WTC11 (cell line): ENCODE results near the gene WDR89. TPM values are rescaled to one million over a fixed set of nuclear protein-coding genes. Genes with fewer than 3 reads are reported as not detected.

ENCODE experiments used
- ATAC-seq: fragments of 200-7000 bp; cut with Tn5 transposase; 2 replicates; pipeline ENCODE4 v1.10.0; 2021; ENCODE audit warnings: mild to moderate bottlenecking, moderate library complexity
- CTCF ChIA-PET: fragments of 300-600 bp; sonication (Branson Sonifier 250); formaldehyde crosslinking; loops from one replicate; lab custom pipeline; 2021; ENCODE audit warnings: antibody characterized with exemption; lab: Charles Lee
- POLR2A ChIA-PET: fragments of 350-600 bp; sonication (Branson Sonifier 250); formaldehyde crosslinking; loops from one replicate; lab custom pipeline; 2021; ENCODE audit warnings: antibody characterized with exemption; lab: Charles Lee
- DNase-seq: peaks from one replicate; pipeline ENCODE4 v3.0.0; 2021; ENCODE audit warnings: low spot score
- H3K27ac Mint-ChIP-seq: 2 replicates; pipeline ENCODE4 v1.8.0; 2021; ENCODE audit warnings: mixed read lengths
- H3K27me3 Mint-ChIP-seq: 2 replicates; pipeline ENCODE4 v1.8.0; 2021; ENCODE audit warnings: low read depth, mild to moderate bottlenecking, moderate library complexity, mixed read lengths
- H3K36me3 Mint-ChIP-seq: 2 replicates; pipeline ENCODE4 v1.8.0; 2021; ENCODE audit warnings: mixed read lengths
- H3K4me1 Mint-ChIP-seq: 2 replicates; pipeline ENCODE4 v1.8.0; 2022; ENCODE audit warnings: mixed read lengths
- H3K4me3 Mint-ChIP-seq: 2 replicates; pipeline ENCODE4 v1.8.0; 2021; ENCODE audit warnings: mild to moderate bottlenecking, moderate library complexity, mixed read lengths
- H3K9me3 Mint-ChIP-seq: 2 replicates; pipeline ENCODE4 v1.8.0; 2021; ENCODE audit warnings: mixed read lengths
- CREM ChIP-seq: sonication (generic); formaldehyde crosslinking; IDR thresholded peaks from 2 replicates; pipeline ENCODE4 v1.8.1; 2022; ENCODE audit warnings: mild to moderate bottlenecking, missing genetic modification reagents, moderate library complexity
- ELF4 ChIP-seq: sonication (generic); formaldehyde crosslinking; IDR thresholded peaks from 2 replicates; pipeline ENCODE4 v1.8.1; 2022; ENCODE audit warnings: low read depth, mild to moderate bottlenecking, moderate library complexity, missing genetic modification reagents
- ERG ChIP-seq: fragments of 250-450 bp; sonication (Bioruptor Pico); IDR thresholded peaks from 2 replicates; pipeline ENCODE4 v1.8.0; 2021; ENCODE audit warnings: mild to moderate bottlenecking
- ETV6 ChIP-seq: sonication (generic); formaldehyde crosslinking; IDR thresholded peaks from 2 replicates; pipeline ENCODE4 v1.8.1; 2022; ENCODE audit warnings: mild to moderate bottlenecking, missing genetic modification reagents
- FOXJ3 ChIP-seq: sonication (generic); formaldehyde crosslinking; IDR thresholded peaks from 2 replicates; pipeline ENCODE4 v1.9.0; 2021; ENCODE audit warnings: missing genetic modification reagents, mild to moderate bottlenecking, borderline replicate concordance
- JAZF1 ChIP-seq: fragments of 250-450 bp; sonication (Bioruptor Pico); IDR thresholded peaks from 2 replicates; pipeline ENCODE4 v1.9.0; 2021; ENCODE audit warnings: moderate library complexity, mild to moderate bottlenecking, inconsistent platforms
- NFYB ChIP-seq: sonication (generic); formaldehyde crosslinking; conservative IDR thresholded peaks from 2 replicates; pipeline ENCODE4 v1.8.0; 2022; ENCODE audit warnings: low read depth, missing genetic modification reagents
- NR2C2 ChIP-seq: sonication (generic); formaldehyde crosslinking; IDR thresholded peaks from 2 replicates; pipeline ENCODE4 v1.8.0; 2022; ENCODE audit warnings: mild to moderate bottlenecking, missing genetic modification reagents
- RELA ChIP-seq: sonication (generic); formaldehyde crosslinking; IDR thresholded peaks from 2 replicates; pipeline ENCODE4 v1.8.1; 2022; ENCODE audit warnings: missing genetic modification reagents, mild to moderate bottlenecking, borderline replicate concordance
- STAT6 ChIP-seq: sonication (generic); formaldehyde crosslinking; conservative IDR thresholded peaks from 2 replicates; pipeline ENCODE4 v1.8.1; 2023; ENCODE audit warnings: mild to moderate bottlenecking, low read depth, missing genetic modification reagents, moderate library complexity
- TEAD4 ChIP-seq: sonication (generic); formaldehyde crosslinking; IDR thresholded peaks from 2 replicates; pipeline ENCODE4 v1.8.0; 2022; ENCODE audit warnings: mild to moderate bottlenecking, missing genetic modification reagents
- ZBTB21 ChIP-seq: sonication (generic); formaldehyde crosslinking; IDR thresholded peaks from 2 replicates; pipeline ENCODE4 v1.8.1; 2023; ENCODE audit warnings: mild to moderate bottlenecking, missing genetic modification reagents, borderline replicate concordance
- ZNF121 ChIP-seq: sonication (generic); formaldehyde crosslinking; IDR thresholded peaks from 2 replicates; pipeline ENCODE4 v1.8.0; 2023; ENCODE audit warnings: missing genetic modification reagents
- ZNF263 ChIP-seq: sonication (generic); formaldehyde crosslinking; IDR thresholded peaks from 2 replicates; pipeline ENCODE4 v1.8.1; 2022; ENCODE audit warnings: low read depth, mild to moderate bottlenecking, moderate library complexity, missing genetic modification reagents
- ZNF671 ChIP-seq: fragments of 250-450 bp; sonication (Bioruptor Pico); IDR thresholded peaks from 2 replicates; pipeline ENCODE4 v1.8.0; 2021; ENCODE audit warnings: mild to moderate bottlenecking
- ZSCAN18 ChIP-seq: fragments of 250-450 bp; sonication (Bioruptor Pico); IDR thresholded peaks from 2 replicates; pipeline ENCODE4 v2.1.2; 2022; ENCODE audit warnings: mild to moderate bottlenecking, moderate library complexity
- total RNA-seq: library from RNA; stranded (reverse); gene quantifications from 3 replicates; pipeline ENCODE4 v1.2.3, GENCODE V29; 2021
- TF ChIP-seq, protein P1 (sequence below): sonication (generic); formaldehyde crosslinking; IDR thresholded peaks from 2 replicates; pipeline ENCODE4 v1.8.1; 2023; ENCODE audit warnings: mild to moderate bottlenecking, moderate library complexity, missing genetic modification reagents
- TF ChIP-seq, protein P2 (sequence below): sonication (generic); formaldehyde crosslinking; IDR thresholded peaks from 2 replicates; pipeline ENCODE4 v1.8.1; 2022; ENCODE audit warnings: low read depth, mild to moderate bottlenecking, moderate library complexity, missing genetic modification reagents, borderline replicate concordance
- TF ChIP-seq, protein P3 (sequence below): fragments of 250-450 bp; sonication (Bioruptor Pico); IDR thresholded peaks from 2 replicates; pipeline ENCODE4 v1.9.0; 2021; ENCODE audit warnings: mild to moderate bottlenecking, borderline replicate concordance
- TF ChIP-seq, protein P4 (sequence below): sonication (generic); formaldehyde crosslinking; IDR thresholded peaks from 2 replicates; pipeline ENCODE4 v1.8.1; 2023; ENCODE audit warnings: mild to moderate bottlenecking, missing genetic modification reagents, moderate library complexity

WDR89 gene
- total RNA-seq, 1 experiment from 2014 or later: 27.5 TPM

DNA sequence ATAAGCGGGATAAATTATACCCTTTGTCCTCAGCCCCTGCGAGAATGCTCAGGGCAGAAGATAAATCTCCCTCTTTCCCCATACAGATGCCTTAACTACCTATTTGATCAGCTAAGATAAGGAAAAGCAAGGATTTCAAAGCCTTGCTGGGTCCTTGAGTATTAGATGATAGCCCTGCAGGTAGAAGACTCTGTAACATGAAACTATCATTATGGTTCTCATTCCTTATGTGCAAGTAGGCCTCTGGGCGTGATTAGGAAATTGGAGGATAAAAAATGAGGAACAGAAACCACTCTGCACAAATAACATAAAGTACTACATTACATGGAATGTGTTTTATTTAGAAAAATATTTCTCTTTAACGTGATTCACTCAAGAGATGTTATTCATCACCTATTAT is 14.5 kb upstream of the WDR89 start:
- no peak for TF ChIP-seq NR2C2
- TF ChIP-seq, all 79 proteins: peak for 0
- no peak overlapping the region for H3K27ac Mint-ChIP-seq
- ATAC-seq (no peak), DNase-seq (no peak)
- H3K36me3 Mint-ChIP-seq: no peaks in the 10 kb centered on the region
- H3K9me3 Mint-ChIP-seq: no peaks in the 10 kb centered on the region
- H3K27me3 Mint-ChIP-seq: no peaks in the 10 kb centered on the region
- ChIA-PET CTCF (no interaction called here), POLR2A (no interaction called here)
- H3K4me1 Mint-ChIP-seq: no peaks in the 10 kb centered on the region
- no peak overlapping the region for H3K4me3 Mint-ChIP-seq

DNA sequence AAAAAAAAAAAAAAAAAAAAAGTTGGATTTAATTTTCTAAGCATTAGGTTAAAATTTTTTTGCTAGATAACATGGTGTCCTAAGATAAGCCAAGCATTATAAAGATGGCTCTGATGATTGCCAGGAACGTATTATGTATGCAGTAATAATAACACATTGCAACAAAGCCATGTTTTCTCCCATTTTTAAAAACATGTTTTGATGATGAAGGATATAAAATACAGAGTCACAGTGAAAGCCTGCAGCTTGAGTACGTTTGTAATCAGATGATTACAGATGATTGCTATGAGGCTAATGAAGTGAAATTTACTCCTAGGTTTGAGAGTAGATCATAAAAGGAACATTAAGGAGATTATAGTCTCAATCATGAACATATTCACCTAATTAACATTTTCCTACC is 13.3 kb upstream of the WDR89 start:
- TF ChIP-seq ZBTB21 (CRISPR knock-in tag): no peak
- TF ChIP-seq, protein P1, sequence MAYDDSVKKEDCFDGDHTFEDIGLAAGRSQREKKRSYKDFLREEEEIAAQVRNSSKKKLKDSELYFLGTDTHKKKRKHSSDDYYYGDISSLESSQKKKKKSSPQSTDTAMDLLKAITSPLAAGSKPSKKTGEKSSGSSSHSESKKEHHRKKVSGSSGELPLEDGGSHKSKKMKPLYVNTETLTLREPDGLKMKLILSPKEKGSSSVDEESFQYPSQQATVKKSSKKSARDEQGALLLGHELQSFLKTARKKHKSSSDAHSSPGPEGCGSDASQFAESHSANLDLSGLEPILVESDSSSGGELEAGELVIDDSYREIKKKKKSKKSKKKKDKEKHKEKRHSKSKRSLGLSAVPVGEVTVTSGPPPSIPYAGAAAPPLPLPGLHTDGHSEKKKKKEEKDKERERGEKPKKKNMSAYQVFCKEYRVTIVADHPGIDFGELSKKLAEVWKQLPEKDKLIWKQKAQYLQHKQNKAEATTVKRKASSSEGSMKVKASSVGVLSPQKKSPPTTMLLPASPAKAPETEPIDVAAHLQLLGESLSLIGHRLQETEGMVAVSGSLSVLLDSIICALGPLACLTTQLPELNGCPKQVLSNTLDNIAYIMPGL (CRISPR knock-in tag): no peak
- no peak for TF ChIP-seq NFYB (CRISPR knock-in tag)
- TF ChIP-seq, protein P2, sequence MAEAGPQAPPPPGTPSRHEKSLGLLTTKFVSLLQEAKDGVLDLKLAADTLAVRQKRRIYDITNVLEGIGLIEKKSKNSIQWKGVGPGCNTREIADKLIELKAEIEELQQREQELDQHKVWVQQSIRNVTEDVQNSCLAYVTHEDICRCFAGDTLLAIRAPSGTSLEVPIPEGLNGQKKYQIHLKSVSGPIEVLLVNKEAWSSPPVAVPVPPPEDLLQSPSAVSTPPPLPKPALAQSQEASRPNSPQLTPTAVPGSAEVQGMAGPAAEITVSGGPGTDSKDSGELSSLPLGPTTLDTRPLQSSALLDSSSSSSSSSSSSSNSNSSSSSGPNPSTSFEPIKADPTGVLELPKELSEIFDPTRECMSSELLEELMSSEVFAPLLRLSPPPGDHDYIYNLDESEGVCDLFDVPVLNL (CRISPR knock-in tag): no peak
- no peak for TF ChIP-seq ZNF121 (CRISPR knock-in tag)
- TF ChIP-seq, protein P3, sequence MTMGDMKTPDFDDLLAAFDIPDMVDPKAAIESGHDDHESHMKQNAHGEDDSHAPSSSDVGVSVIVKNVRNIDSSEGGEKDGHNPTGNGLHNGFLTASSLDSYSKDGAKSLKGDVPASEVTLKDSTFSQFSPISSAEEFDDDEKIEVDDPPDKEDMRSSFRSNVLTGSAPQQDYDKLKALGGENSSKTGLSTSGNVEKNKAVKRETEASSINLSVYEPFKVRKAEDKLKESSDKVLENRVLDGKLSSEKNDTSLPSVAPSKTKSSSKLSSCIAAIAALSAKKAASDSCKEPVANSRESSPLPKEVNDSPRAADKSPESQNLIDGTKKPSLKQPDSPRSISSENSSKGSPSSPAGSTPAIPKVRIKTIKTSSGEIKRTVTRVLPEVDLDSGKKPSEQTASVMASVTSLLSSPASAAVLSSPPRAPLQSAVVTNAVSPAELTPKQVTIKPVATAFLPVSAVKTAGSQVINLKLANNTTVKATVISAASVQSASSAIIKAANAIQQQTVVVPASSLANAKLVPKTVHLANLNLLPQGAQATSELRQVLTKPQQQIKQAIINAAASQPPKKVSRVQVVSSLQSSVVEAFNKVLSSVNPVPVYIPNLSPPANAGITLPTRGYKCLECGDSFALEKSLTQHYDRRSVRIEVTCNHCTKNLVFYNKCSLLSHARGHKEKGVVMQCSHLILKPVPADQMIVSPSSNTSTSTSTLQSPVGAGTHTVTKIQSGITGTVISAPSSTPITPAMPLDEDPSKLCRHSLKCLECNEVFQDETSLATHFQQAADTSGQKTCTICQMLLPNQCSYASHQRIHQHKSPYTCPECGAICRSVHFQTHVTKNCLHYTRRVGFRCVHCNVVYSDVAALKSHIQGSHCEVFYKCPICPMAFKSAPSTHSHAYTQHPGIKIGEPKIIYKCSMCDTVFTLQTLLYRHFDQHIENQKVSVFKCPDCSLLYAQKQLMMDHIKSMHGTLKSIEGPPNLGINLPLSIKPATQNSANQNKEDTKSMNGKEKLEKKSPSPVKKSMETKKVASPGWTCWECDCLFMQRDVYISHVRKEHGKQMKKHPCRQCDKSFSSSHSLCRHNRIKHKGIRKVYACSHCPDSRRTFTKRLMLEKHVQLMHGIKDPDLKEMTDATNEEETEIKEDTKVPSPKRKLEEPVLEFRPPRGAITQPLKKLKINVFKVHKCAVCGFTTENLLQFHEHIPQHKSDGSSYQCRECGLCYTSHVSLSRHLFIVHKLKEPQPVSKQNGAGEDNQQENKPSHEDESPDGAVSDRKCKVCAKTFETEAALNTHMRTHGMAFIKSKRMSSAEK: no peak
- no peak for TF ChIP-seq STAT6
- no peak for TF ChIP-seq ZSCAN18 (CRISPR knock-in tag)
- POLR2A ChIA-PET: no interaction called here
- no peak overlapping the region for H3K27ac Mint-ChIP-seq

DNA sequence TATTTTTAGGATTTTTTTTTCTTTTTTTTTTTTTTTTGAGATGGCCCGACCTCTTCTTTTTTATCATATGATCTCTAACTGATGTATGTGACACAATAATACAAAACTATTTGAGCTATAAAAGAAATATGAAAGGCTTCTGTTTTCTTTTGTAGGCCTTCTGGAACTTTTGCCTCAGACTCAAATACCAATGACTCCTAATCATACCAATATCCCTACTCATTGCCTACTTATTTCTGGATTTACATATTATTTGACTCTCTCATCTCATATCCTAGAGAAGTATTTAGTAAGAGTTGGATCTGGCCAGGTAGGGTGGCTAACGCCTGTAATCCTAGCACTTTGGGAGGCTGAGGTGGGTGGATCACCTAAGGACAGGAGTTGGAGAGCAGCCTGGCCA is 12.7 kb upstream of the WDR89 start:
- no peak overlapping the region for H3K27ac Mint-ChIP-seq
- CTCF ChIA-PET: no interaction called here
- H3K4me1 Mint-ChIP-seq: no peaks in the 10 kb centered on the region
- TF ChIP-seq ETV6 (CRISPR knock-in tag) (no peak), RELA (no peak), ZNF671 (CRISPR knock-in tag) (no peak), FOXJ3 (CRISPR knock-in tag) (no peak), ERG (no peak), CREM (CRISPR knock-in tag) (no peak), ZNF263 (CRISPR knock-in tag) (no peak), TEAD4 (CRISPR knock-in tag) (no peak), JAZF1 (CRISPR knock-in tag) (no peak), ELF4 (CRISPR knock-in tag) (no peak)
- TF ChIP-seq, protein P4, sequence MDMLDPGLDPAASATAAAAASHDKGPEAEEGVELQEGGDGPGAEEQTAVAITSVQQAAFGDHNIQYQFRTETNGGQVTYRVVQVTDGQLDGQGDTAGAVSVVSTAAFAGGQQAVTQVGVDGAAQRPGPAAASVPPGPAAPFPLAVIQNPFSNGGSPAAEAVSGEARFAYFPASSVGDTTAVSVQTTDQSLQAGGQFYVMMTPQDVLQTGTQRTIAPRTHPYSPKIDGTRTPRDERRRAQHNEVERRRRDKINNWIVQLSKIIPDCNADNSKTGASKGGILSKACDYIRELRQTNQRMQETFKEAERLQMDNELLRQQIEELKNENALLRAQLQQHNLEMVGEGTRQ (CRISPR knock-in tag): no peak

More for the DNA sequence above, 13.3 kb upstream of the WDR89 start:
- Mint-ChIP-seq H3K9me3 (no peaks in the 10 kb centered on the region), H3K36me3 (no peaks in the 10 kb centered on the region), H3K4me3 (no peak overlapping the region), H3K27me3 (no peaks in the 10 kb centered on the region), H3K4me1 (no peaks in the 10 kb centered on the region)
- CTCF ChIA-PET: no interaction called here
- DNase-seq (no peak), ATAC-seq (no peak)

More for the DNA sequence above, 12.7 kb upstream of the WDR89 start:
- Mint-ChIP-seq H3K36me3 (no peaks in the 10 kb centered on the region), H3K9me3 (no peaks in the 10 kb centered on the region), H3K27me3 (no peaks in the 10 kb centered on the region), H3K4me3 (no peak overlapping the region)
- DNase-seq (no peak), ATAC-seq (no peak)
- POLR2A ChIA-PET: no interaction called here
